GM21576 (cell line): ENCODE data around the gene ATP1A3.

Experiments
- ATAC-seq: cut with Tn5 transposase; IDR thresholded peaks from one replicate; pipeline ENCODE4 v1.9.1; 2021; ENCODE audit warnings: mild to moderate bottlenecking, moderate library complexity; ENCODE audit not compliant: unreplicated experiment

ATP1A3 gene

GRCh38 chr19:41930322-41930722 is 63.7 kb downstream of the ATP1A3 start:
- no peak for ATAC-seq

GRCh38 chr19:41929536-41930071 is 64.4 kb downstream of the ATP1A3 start:
- ATAC-seq: no peak

DNA sequence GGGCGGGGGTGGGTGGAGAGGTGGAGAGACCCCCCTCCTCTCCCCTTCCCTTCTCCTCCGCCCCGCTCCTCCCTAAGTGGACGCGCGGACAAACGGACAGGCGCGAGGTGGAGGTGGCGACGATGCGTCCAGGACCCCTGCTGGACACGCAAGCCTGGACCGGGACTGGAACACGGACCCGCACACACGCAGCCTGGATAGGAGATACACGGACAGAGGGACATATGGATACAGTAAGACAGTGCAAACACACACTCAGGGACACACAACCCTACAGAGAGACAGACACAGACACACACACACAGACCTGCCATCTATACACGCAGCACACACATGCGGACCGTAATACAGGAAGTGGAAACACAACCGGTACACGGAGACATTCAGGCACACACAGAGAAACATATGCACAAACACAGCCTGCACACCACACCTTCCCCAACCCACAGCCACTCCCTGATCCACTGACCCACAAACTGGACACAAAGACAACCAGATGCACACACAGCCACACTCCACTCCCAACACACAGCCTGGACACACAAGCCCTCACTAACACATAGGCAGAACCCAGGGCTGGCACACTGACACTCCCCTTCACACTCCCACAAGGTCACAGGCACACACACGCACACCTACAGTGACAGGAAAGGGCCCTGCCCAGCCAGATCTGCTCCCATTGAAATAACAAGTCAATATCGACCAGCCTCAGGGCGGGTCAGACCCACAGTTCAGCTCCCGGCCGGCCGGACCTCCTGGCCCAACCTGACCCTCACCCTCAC is 65.1 kb downstream of the ATP1A3 start:
- ATAC-seq: no peak

DNA sequence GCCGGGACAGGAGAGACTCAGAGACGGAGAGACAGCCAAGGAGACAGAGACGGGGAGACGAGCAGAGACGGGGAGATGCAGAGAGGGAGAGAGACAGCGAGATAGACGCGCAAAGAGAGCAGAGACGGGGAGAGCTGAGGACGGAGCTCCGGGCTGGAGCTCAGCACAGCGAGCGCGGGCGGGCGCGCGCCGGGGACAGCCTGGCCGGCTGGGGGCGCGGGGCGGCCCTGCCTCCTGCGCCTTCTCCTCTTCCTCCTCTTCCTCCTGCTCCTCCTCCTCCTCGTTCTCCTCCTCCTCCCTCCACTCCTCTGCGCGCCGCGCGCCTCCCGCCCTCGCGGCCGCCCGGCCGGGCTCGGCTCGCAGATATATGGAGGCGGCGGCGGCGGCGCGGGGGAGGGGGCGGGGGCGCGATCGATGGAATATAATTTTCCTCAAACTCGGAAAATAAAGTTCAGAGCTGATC is 65.8 kb downstream of the ATP1A3 start, which contains the start of gene ERFL:
ERFL (minus strand) TSS at position 229 of the 463 bp plus-strand sequence. CDS start 15,530 bp downstream, outside the sequence.
- no peak for ATAC-seq

GRCh38 chr19:41927497-41928192 is 66.4 kb downstream of the ATP1A3 start:
- ATAC-seq: no peak

- ATAC-seq: no peak
Observed at GRCh38 chr19:41926763-41927496, 67.1 kb downstream of the ATP1A3 start.

- no peak for ATAC-seq
Observed at GRCh38 chr19:41926028-41926762, 67.8 kb downstream of the ATP1A3 start.

- no peak for ATAC-seq
Observed at GRCh38 chr19:41925208-41926003, 68.6 kb downstream of the ATP1A3 start.

DNA sequence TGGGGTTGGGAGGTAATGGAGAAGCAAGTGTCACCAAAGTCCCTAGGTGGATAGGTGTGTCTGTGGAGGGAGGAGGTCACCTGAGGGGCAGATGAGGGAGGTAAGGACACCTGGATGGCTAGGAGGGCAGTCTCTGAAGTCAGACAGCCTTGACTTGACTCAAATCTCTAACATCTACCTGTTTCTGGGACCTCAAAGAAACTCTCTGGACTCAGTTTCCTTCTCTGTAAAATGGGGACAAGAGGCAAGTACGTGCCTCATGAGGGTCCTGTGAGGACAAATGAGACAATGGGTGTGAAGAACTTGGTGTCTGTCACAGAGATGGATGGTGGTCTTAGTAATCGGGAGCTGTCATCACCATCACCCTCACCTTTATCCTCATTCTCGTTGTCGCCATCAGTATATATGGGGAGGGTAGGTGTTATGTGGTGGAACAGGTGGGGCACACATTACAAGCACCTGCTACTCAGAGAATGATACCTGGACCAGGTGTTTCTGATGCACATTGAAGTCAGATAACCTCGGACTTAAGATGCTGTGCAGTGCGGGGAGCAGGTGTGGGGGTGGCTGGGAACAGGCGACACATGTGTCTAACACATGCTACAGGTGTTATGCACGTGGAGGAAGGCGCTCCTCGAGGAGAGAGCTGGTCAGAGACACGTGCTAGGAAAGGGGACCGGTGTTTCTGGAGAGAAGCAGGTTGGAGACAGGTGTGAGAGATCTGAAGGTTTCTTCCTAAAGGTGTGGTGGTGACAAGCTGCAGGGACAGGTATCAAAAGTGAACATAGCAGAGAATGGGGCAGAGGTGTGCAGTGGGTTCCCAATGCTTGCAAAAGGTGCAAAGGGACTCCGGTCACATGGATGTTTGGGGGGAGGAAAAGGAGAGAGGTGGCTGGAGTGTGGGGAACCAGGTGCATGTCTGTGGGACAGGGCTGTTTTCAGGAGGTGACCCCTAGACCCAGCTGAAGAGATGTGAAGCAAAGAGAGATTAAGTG is 69.6 kb downstream of the ATP1A3 start:
- no peak for ATAC-seq

GRCh38 chr19:41923045-41923788 is 70.8 kb downstream of the ATP1A3 start:
- ATAC-seq: no peak

DNA sequence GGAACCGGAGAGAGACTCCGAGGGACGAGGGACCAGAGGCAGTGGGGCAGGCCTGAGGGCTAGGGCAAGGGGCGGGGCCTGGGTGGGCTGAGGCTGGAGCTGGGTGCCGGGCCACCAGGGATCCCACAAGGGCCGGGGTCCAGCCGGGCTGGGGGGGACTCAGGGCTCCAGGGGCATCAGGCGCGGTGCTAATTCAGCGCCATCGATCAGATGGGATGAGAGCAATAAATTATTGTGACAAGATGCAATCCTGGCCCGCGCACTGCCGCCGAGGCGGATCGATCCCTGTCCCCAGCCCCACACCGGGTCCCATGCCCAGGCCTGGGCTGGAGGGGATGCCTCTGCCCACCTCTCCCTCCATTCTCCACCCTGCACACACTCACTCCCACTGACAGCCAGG is 71.4 kb downstream of the ATP1A3 start:
- no peak for ATAC-seq

DNA sequence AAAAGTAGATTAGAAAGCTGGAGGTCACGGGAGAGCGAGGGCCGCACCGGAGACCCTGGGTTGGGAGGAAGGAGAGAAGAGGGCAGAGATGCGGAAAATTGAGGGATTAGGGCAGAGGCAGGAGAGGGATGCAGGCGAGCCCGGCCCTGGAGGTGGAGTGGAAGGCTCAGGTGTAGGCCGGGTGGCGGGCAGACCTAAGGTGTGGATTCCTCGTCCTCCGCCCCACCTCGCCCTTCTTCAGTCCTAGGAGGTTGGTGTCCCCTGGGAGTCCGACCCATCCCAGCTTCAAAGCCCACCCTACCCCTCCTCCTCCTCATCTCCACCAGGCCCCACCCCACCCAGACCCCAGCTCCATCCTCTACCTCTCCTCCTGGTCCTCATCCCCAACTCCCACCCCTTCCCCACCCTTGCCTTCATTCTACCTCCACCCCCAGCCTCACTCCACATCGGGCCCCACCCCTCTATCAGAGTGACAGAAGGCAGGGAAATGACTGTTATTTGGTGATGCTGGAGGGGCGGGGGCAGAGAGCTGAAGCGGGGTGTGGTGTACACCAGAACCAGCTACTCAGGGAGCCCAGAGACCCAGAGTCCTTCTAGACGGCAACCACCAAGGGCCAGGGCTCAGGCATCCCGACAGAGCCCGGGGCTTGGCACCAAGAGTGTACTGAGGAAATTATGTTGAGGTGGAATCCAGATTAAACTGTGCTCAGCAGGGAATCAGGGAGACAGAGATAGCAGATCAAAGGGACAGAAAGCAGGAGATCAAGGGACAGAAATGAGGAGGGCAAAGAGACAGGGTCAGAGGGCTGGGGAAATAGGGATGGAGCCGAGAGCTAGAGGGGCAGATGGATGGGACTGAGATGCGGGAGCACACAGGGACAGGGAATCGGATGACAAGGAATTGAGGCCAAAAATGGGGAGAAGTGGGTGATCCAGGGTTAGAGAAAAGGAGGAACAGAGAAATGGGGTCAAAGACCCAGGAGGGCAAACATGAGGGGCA is 72.2 kb downstream of the ATP1A3 start:
- ATAC-seq: no peak

- no peak for ATAC-seq
Observed at GRCh38 chr19:41920882-41921576, 73.0 kb downstream of the ATP1A3 start.

GRCh38 chr19:41919948-41920712 is 73.9 kb downstream of the ATP1A3 start:
- no peak for ATAC-seq

- ATAC-seq: no peak
Observed at GRCh38 chr19:41918653-41919244, 75.3 kb downstream of the ATP1A3 start.
